Endothelial cell (in vitro differentiated cells): Measurements from ENCODE around the gene SMIM41. TPM values are rescaled to one million over a fixed set of nuclear protein-coding genes. Genes with fewer than 3 reads are reported as not detected.

Experiments used
- DNase-seq: peaks from one replicate; pipeline ENCODE4 v3.0.0; 2021; ENCODE audit warnings: low spot score
- H3K27ac Mint-ChIP-seq: one replicate; pipeline ENCODE4 v1.8.0; 2021; ENCODE audit warnings: mixed read lengths, inconsistent platforms; ENCODE audit not compliant: unreplicated experiment
- H3K27me3 Mint-ChIP-seq: one replicate; pipeline ENCODE4 v1.8.0; 2021; ENCODE audit warnings: mild to moderate bottlenecking, moderate library complexity, mixed read lengths, inconsistent platforms; ENCODE audit not compliant: unreplicated experiment
- H3K36me3 Mint-ChIP-seq: one replicate; pipeline ENCODE4 v1.8.0; 2021; ENCODE audit warnings: mild to moderate bottlenecking, low read depth, mixed read lengths, inconsistent platforms; ENCODE audit not compliant: unreplicated experiment
- H3K4me1 Mint-ChIP-seq: one replicate; pipeline ENCODE4 v1.8.0; 2021; ENCODE audit warnings: mild to moderate bottlenecking, mixed read lengths, inconsistent platforms; ENCODE audit not compliant: unreplicated experiment
- H3K4me3 Mint-ChIP-seq: one replicate; pipeline ENCODE4 v1.8.0; 2021; ENCODE audit warnings: mild to moderate bottlenecking, mixed read lengths, inconsistent platforms; ENCODE audit not compliant: unreplicated experiment
- H3K9me3 Mint-ChIP-seq: one replicate; pipeline ENCODE4 v1.8.0; 2021; ENCODE audit warnings: mixed read lengths, inconsistent platforms; ENCODE audit not compliant: unreplicated experiment
- long read RNA-seq: library from polyadenylated mRNA; unstranded; transcript quantifications from one replicate; pipeline ENCODE4 v2.0.0, GENCODE V29; 2020; ENCODE audit not compliant: unreplicated experiment
- total RNA-seq: library from RNA; stranded (reverse); fragmentation: NEBNext Ultra II Directional; extraction: Animal tissue kit (Norgen Biotek cat#: 25700); gene quantifications from one replicate; pipeline ENCODE4 v1.2.1, GENCODE V29; 2021; ENCODE audit not compliant: unreplicated experiment
- TF ChIP-seq, protein P1 (sequence below): fragments of 200-600 bp; sonication (generic); IDR thresholded peaks from one replicate; pipeline ENCODE4 v1.5.0; 2021; ENCODE audit warnings: antibody characterized with exemption; ENCODE audit not compliant: unreplicated experiment

SMIM41 gene
- total RNA-seq, result not detected
- long read RNA-seq, result 0 reads

GRCh38 chr12:52079576-52080402, at the start of gene SMIM41:
SMIM41 (plus strand) TSS chr12:52079704; CDS start chr12:52079780, 76 bp downstream.
- no peak within 1 kb of the TSS for H3K4me3 Mint-ChIP-seq

GRCh38 chr12:52032446-52032803, 47.1 kb upstream of the SMIM41 start:
- Mint-ChIP-seq H3K27me3 (peaks cover 19% of the 10 kb centered on the region), H3K9me3 (no peaks in the 10 kb centered on the region), H3K27ac (peak overlapping the region; percentile 55), H3K4me1 (peaks cover 20% of the 10 kb centered on the region), H3K36me3 (no peaks in the 10 kb centered on the region), H3K4me3 (peak overlapping the region; percentile 77)
- TF ChIP-seq, protein P1, sequence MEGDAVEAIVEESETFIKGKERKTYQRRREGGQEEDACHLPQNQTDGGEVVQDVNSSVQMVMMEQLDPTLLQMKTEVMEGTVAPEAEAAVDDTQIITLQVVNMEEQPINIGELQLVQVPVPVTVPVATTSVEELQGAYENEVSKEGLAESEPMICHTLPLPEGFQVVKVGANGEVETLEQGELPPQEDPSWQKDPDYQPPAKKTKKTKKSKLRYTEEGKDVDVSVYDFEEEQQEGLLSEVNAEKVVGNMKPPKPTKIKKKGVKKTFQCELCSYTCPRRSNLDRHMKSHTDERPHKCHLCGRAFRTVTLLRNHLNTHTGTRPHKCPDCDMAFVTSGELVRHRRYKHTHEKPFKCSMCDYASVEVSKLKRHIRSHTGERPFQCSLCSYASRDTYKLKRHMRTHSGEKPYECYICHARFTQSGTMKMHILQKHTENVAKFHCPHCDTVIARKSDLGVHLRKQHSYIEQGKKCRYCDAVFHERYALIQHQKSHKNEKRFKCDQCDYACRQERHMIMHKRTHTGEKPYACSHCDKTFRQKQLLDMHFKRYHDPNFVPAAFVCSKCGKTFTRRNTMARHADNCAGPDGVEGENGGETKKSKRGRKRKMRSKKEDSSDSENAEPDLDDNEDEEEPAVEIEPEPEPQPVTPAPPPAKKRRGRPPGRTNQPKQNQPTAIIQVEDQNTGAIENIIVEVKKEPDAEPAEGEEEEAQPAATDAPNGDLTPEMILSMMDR, result no peak
- DNase-seq, result no peak

More at GRCh38 chr12:52079576-52080402, at the start of gene SMIM41:
- H3K27me3 Mint-ChIP-seq, result peaks cover 8% of the 10 kb centered on the region
- no peak within 1 kb of the TSS for H3K27ac Mint-ChIP-seq
- TF ChIP-seq, protein P1, result no peak
- no peaks in the 10 kb centered on the region for H3K9me3 Mint-ChIP-seq
- no peak for DNase-seq
- peaks cover 22% of the 10 kb centered on the region for H3K36me3 Mint-ChIP-seq
- H3K4me1 Mint-ChIP-seq, result peaks cover 10% of the 10 kb centered on the region

- H3K36me3 Mint-ChIP-seq, result no peaks in the 10 kb centered on the region
- H3K27ac Mint-ChIP-seq, result peak overlapping the region; percentile 72
Measured at GRCh38 chr12:52032804-52033445, 46.6 kb upstream of the SMIM41 start.

DNA sequence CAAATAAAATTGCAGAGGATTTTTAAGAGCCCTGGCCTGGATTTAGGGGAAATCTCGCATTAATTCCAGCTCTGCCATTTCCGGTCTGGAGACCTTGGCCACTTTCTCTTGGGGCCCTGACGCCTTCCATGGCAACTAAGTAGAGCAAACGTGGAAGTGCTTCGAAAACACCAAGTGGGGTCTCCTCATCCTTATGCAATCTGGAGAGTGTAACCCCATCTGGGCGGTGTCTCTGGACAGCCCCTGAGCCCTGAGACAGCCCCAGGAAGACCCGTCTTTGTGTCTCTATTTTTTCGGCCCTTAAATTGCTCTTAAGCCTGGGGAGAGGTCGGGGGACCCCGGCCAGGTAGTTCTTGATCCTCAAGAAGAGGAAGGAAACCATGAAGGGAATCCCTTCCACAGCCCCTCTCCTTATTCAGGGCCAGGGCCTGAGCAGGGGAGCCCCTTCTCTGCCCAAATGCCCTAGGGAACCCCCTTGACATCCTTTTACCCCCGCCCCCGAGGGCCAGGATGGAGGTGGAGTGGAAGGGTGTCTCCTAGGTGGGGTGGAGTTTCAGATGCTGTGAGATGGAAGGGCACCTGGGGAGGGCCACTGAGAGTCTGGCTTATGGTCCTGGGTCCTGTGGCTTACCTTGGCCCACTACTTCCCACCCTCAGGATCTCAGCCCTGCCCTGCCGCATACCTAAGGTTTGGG, 45.9 kb upstream of the SMIM41 start:
- DNase-seq, result no peak
- Mint-ChIP-seq H3K9me3 (no peaks in the 10 kb centered on the region), H3K36me3 (no peaks in the 10 kb centered on the region), H3K4me3 (peak overlapping the region; percentile 72), H3K27ac (peak overlapping the region; percentile 72), H3K27me3 (peaks cover 24% of the 10 kb centered on the region), H3K4me1 (peaks cover 24% of the 10 kb centered on the region)
- TF ChIP-seq, protein P1, result no peak

More at GRCh38 chr12:52032804-52033445, 46.6 kb upstream of the SMIM41 start:
- DNase-seq, result peak; percentile 94
- Mint-ChIP-seq H3K27me3 (peaks cover 21% of the 10 kb centered on the region), H3K4me3 (peak overlapping the region; percentile 77), H3K4me1 (peaks cover 20% of the 10 kb centered on the region), H3K9me3 (no peaks in the 10 kb centered on the region)
- TF ChIP-seq, protein P1, result no peak
